ENCODE measurements around the gene SF3A1. TPM values are rescaled to one million over a fixed set of nuclear protein-coding genes. Genes with fewer than 3 reads are reported as not detected.

SF3A1 gene
- total RNA-seq, 2 donors from 2014 or later = 191 to 195 TPM

DNA sequence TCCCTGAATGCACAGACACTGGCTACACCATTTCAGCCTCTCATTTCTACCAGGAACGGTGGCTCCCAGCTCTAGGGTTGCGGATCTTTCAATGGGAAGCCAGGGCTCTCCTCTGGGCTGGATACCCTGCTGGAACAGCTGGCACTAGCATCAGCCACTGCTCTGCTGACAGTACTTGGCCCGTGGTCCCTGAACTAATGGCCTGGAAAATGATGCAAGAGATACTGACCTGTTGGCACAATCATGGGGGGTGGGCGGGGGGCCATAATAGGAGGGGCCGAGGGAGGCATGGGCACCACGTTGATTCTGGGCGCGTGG is 19.3 kb downstream of the SF3A1 start:
- Histone ChIP-seq H3K9me3 (ENCODE audit: control insufficient read depth, low read length) (no peaks in the 10 kb centered on the region), H3K4me3 (ENCODE audit: low read length) (no peak overlapping the region), H3K27me3 (ENCODE audit: control insufficient read depth, insufficient read depth, low read length, poor library complexity, severe bottlenecking) (no peaks in the 10 kb centered on the region), H3K36me3 (ENCODE audit: control insufficient read depth, insufficient read depth, low read length) (peaks cover 89% of the 10 kb centered on the region), H3K27ac (ENCODE audit: low read depth, low read length) (no peak overlapping the region), H3K9ac (ENCODE audit: extremely low read depth, low read length, poor library complexity, severe bottlenecking) (no peak overlapping the region), H3K4me1 (ENCODE audit: control insufficient read depth, insufficient read depth, low read length) (no peaks in the 10 kb centered on the region)
- Mint-ChIP-seq H3K4me1 (no peaks in the 10 kb centered on the region), H3K27ac (no peak overlapping the region), H3K36me3 (ENCODE audit: low read depth) (peaks cover 95% of the 10 kb centered on the region), H3K9me3 (no peaks in the 10 kb centered on the region), H3K4me3 (no peak overlapping the region), H3K27me3 (ENCODE audit: insufficient read depth) (no peaks in the 10 kb centered on the region)
- TF ChIP-seq, protein P1, sequence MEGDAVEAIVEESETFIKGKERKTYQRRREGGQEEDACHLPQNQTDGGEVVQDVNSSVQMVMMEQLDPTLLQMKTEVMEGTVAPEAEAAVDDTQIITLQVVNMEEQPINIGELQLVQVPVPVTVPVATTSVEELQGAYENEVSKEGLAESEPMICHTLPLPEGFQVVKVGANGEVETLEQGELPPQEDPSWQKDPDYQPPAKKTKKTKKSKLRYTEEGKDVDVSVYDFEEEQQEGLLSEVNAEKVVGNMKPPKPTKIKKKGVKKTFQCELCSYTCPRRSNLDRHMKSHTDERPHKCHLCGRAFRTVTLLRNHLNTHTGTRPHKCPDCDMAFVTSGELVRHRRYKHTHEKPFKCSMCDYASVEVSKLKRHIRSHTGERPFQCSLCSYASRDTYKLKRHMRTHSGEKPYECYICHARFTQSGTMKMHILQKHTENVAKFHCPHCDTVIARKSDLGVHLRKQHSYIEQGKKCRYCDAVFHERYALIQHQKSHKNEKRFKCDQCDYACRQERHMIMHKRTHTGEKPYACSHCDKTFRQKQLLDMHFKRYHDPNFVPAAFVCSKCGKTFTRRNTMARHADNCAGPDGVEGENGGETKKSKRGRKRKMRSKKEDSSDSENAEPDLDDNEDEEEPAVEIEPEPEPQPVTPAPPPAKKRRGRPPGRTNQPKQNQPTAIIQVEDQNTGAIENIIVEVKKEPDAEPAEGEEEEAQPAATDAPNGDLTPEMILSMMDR (conservative IDR thresholded peaks at IDR 0.05) = no peak
- DNase-seq = no peak
- WGBS, 2 experiments (ENCODE audit: insufficient coverage in 1 of 2, insufficient read length in 1 of 2) = 95 to 96% methylated on average over 7 to 8 of the region's 8 CpGs

DNA sequence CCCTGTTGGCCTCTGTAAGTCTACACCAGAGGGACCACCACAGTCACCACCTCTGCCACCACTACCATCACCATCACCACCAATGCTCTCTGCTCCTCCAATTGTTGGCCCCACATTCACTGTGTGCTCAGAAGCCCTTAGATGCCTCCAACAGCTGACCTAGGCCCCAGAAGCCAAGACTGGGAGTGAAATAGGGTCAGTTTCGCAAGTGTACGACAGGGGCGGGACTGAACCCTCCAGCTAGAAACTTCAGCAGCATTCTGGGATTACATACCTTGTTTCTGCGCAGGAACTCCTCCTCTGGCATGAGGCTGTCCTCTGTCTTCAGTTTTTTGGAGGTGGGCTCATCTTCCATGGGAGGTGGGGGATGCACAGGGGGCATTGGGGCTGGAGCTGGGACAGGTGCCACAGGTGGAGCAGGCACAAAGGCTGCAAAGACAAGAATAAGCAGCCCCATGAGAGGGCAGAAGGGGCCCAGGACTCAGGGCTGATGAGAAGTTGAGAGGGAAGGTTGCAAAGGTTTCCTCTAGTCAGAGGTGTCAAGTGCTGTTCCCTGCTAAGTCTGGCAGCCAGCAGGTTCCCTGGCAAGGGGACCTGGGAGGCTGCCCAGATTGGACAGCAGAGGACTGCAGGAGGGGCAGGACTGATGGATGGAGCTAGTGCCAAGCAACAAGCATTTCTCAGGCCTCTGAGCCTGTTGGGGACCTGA is 19.8 kb downstream of the SF3A1 start:
- WGBS, 2 experiments (ENCODE audit: insufficient coverage in 1 of 2, insufficient read length in 1 of 2) = 95% methylated on average over 4 of the region's 4 CpGs; no CpG with 5 or more reads in 1 of the 2 experiments
- no peaks in the 10 kb centered on the region for H3K9me3 Mint-ChIP-seq
- Histone ChIP-seq H3K4me1 (ENCODE audit: control insufficient read depth, insufficient read depth, low read length) (no peaks in the 10 kb centered on the region), H3K36me3 (ENCODE audit: control insufficient read depth, insufficient read depth, low read length) (peaks cover 88% of the 10 kb centered on the region), H3K9ac (ENCODE audit: extremely low read depth, low read length, poor library complexity, severe bottlenecking) (no peak overlapping the region), H3K27ac (ENCODE audit: low read depth, low read length) (no peak overlapping the region), H3K9me3 (ENCODE audit: control insufficient read depth, low read length) (no peaks in the 10 kb centered on the region), H3K4me3 (ENCODE audit: low read length) (no peak overlapping the region), H3K27me3 (ENCODE audit: control insufficient read depth, insufficient read depth, low read length, poor library complexity, severe bottlenecking) (no peaks in the 10 kb centered on the region)
- H3K36me3 Mint-ChIP-seq (ENCODE audit: low read depth) = peaks cover 94% of the 10 kb centered on the region
- TF ChIP-seq, protein P1 (conservative IDR thresholded peaks at IDR 0.05) = no peak
- H3K4me3 Mint-ChIP-seq = no peak overlapping the region
- H3K27me3 Mint-ChIP-seq (ENCODE audit: insufficient read depth) = no peaks in the 10 kb centered on the region
- H3K27ac Mint-ChIP-seq = no peak overlapping the region
- H3K4me1 Mint-ChIP-seq = no peaks in the 10 kb centered on the region
- no peak for DNase-seq

DNA sequence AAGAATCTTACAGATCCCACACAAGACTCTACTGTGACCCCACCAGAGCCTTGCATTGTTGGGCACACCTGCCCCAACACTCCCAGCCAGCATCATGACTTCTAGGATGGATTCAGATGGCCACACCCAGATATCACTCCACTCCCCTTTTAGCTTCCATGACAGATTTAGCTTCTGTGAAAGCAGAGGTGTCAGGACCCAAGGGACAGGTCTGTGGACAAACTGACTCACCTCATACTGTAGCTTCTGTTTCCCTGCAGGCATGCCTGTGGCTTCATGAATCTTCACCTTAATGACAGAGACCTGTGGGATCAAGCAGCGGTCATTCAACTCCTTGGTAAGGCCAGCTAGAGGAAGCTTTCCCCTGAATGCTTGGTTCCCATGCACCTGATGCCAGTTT is 21.5 kb downstream of the SF3A1 start:
- Mint-ChIP-seq H3K9me3 (no peaks in the 10 kb centered on the region), H3K4me3 (no peak overlapping the region), H3K36me3 (ENCODE audit: low read depth) (peaks cover 89% of the 10 kb centered on the region), H3K4me1 (no peaks in the 10 kb centered on the region), H3K27ac (no peak overlapping the region), H3K27me3 (ENCODE audit: insufficient read depth) (no peaks in the 10 kb centered on the region)
- Histone ChIP-seq H3K9ac (ENCODE audit: extremely low read depth, low read length, poor library complexity, severe bottlenecking) (no peak overlapping the region), H3K27me3 (ENCODE audit: control insufficient read depth, insufficient read depth, low read length, poor library complexity, severe bottlenecking) (no peaks in the 10 kb centered on the region), H3K4me1 (ENCODE audit: control insufficient read depth, insufficient read depth, low read length) (no peaks in the 10 kb centered on the region), H3K36me3 (ENCODE audit: control insufficient read depth, insufficient read depth, low read length) (peaks cover 83% of the 10 kb centered on the region), H3K27ac (ENCODE audit: low read depth, low read length) (no peak overlapping the region), H3K4me3 (ENCODE audit: low read length) (no peak overlapping the region), H3K9me3 (ENCODE audit: control insufficient read depth, low read length) (no peaks in the 10 kb centered on the region)
- TF ChIP-seq, protein P1 (conservative IDR thresholded peaks at IDR 0.05) = no peak
- DNase-seq = no peak
- 93 to 100% methylated on average over 1 of the region's 1 CpG for WGBS, 2 experiments (ENCODE audit: insufficient coverage in 1 of 2, insufficient read length in 1 of 2)
